GM12878 (cell line): ENCODE data around the gene NR2F6. TPM values are rescaled to one million over a fixed set of nuclear protein-coding genes. Genes with fewer than 3 reads are reported as not detected.
A peak's percentile ranks its signal among the peaks of the same experiment; 100 is the strongest.

Experiments used
- ATF3 ChIP-seq: IDR thresholded peaks from 2 replicates; pipeline ENCODE4 v1.6.1; 2011; ENCODE audit warnings: low read depth, mild to moderate bottlenecking, low read length, moderate library complexity, borderline replicate concordance; ENCODE audit errors: extremely low read depth
- CREB1 ChIP-seq: IDR thresholded peaks from 2 replicates; pipeline ENCODE4 v1.6.1; 2012; ENCODE audit warnings: low read depth, mild to moderate bottlenecking, inconsistent platforms
- CREM ChIP-seq: IDR thresholded peaks from 2 replicates; pipeline ENCODE4 v1.6.1; 2014; ENCODE audit warnings: antibody characterized with exemption, low read depth
- CTCF ChIP-seq, 3 experiments: IDR thresholded peaks in 2 of 3; conservative IDR thresholded peaks in 1 of 3; 2 replicates each; pipeline ENCODE4 v1.5.1; 2011; ENCODE audit warnings: low read depth in 3 of 3, low read length in 3 of 3, mild to moderate bottlenecking in 3 of 3, control low read depth in 2 of 3, moderate library complexity in 2 of 3, inconsistent platforms in 1 of 3, mixed read lengths in 1 of 3; ENCODE audit not compliant: control insufficient read depth in 2 of 3, insufficient read depth in 1 of 3; ENCODE audit errors: extremely low read depth in 1 of 3
- CUX1 ChIP-seq: IDR thresholded peaks from 2 replicates; pipeline ENCODE4 v1.6.1; 2012; ENCODE audit warnings: improper control_type of control experiment, low read depth, low read length; ENCODE audit not compliant: insufficient replicate concordance
- NBN ChIP-seq: fragments of 450-650 bp; IDR thresholded peaks from 2 replicates; pipeline ENCODE4 v1.6.1; 2016
- NR2C2 ChIP-seq: IDR thresholded peaks from 2 replicates; pipeline ENCODE4 v1.6.1; 2011; ENCODE audit warnings: borderline replicate concordance, low read depth; ENCODE audit not compliant: control insufficient read depth, insufficient read length
- RCOR1 ChIP-seq: conservative IDR thresholded peaks from 2 replicates; pipeline ENCODE4 v1.6.1; 2012; ENCODE audit warnings: low read depth, low read length, improper control_type of control experiment
- RFX5 ChIP-seq: IDR thresholded peaks from 2 replicates; pipeline ENCODE4 v1.6.1; 2011; ENCODE audit warnings: low read depth, low read length, improper control_type of control experiment
- SP1 ChIP-seq: IDR thresholded peaks from one replicate; pipeline ENCODE4 v1.6.1; 2011; ENCODE audit warnings: low read depth, low read length
- SUPT20H ChIP-seq: IDR thresholded peaks from 2 replicates; pipeline ENCODE4 v1.6.1; 2011; ENCODE audit warnings: low read depth, mild to moderate bottlenecking, low read length, moderate library complexity, borderline replicate concordance; ENCODE audit not compliant: control insufficient read depth
- YY1 ChIP-seq: IDR thresholded peaks from 2 replicates; pipeline ENCODE4 v1.6.1; 2011; ENCODE audit warnings: low read depth, mild to moderate bottlenecking, low read length
- ZNF274 ChIP-seq: IDR thresholded peaks from one replicate; pipeline ENCODE4 v1.8.0; 2011; ENCODE audit not compliant: insufficient read length, insufficient read depth
- ZNF384 ChIP-seq: IDR thresholded peaks from 2 replicates; pipeline ENCODE4 v1.6.1; 2012; ENCODE audit warnings: low read depth, mild to moderate bottlenecking, low read length, improper control_type of control experiment, borderline replicate concordance
- ZNF592 ChIP-seq: fragments of 450-650 bp; IDR thresholded peaks from 2 replicates; pipeline ENCODE4 v1.6.1; 2017; ENCODE audit warnings: mild to moderate bottlenecking, moderate library complexity
- polyA plus RNA-seq, 11 experiments: library from polyadenylated mRNA; depleted of rRNA in 4 of 11; unstranded in 6 of 11; stranded (reverse) in 5 of 11; fragments of >200 nt; fragmentation: Nextera tagmentation in 4 of 11; fragmentation: Illumina TruSeq in 1 of 11; extraction: Ambion mirVana in 4 of 11; extraction: Trizol in 1 of 11; gene quantifications; 1 replicate in 1 of 11; 2 replicates in 10 of 11; pipeline versions ENCODE4 v1.2.1 to v1.2.3, GENCODE V29; 2011 to 2016; ENCODE audit warnings: inconsistent platforms in 2 of 11, missing spikeins in 2 of 11, low read depth in 1 of 11
- total RNA-seq, 4 experiments: library from RNA; depleted of rRNA in 3 of 4; stranded (reverse); fragments of >200 nt in 3 of 4; fragmentation: Illumina TruSeq in 1 of 4; extraction: Trizol in 1 of 4; gene quantifications; 2 replicates each; pipeline versions ENCODE4 v1.2.1 to v1.2.3, GENCODE V29; 2013 to 2021
- TF ChIP-seq, protein P1 (sequence below): IDR thresholded peaks from 2 replicates; pipeline ENCODE4 v1.6.1; 2011; ENCODE audit warnings: mild to moderate bottlenecking, low read depth, low read length, moderate library complexity; ENCODE audit not compliant: insufficient replicate concordance

NR2F6 gene
- total and polyA plus RNA-seq, 10 of the 15 experiments (the other 5 are each of a cell fraction or from before 2014, with no cell fraction given), result 0.18 to 15.5 (median 6.1) TPM

DNA sequence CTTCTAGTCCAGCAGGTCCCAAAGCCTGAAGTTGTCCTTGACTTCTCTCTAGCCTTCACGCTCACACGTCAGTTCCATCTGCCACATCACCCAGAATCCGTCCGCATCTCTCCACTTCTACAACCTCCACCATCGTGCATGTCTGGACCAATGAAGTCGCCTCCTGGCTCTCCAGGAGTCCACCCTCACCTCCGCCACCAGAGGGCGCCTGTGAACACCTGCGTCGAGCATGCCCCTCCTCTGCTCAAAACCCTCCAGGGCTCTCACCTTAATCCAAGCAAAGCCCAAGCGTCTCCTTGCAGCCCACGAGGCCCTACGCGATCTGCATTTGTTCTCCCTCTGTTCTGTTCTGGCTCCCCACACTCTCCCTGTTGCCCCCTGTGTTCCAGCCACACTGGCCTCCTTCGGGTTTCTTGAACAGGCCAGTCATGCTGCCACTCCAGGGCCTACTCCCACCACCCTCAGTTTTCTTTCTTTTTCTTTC is 15.2 kb upstream of the NR2F6 start (continued):
- TF ChIP-seq CUX1, result no peak
- TF ChIP-seq ZNF384, result no peak
- TF ChIP-seq YY1, result peak; percentile 81
- no peak for TF ChIP-seq NR2C2
- TF ChIP-seq SP1, result peak; percentile 23
- TF ChIP-seq NBN, result peak; percentile 78
- TF ChIP-seq CTCF (IDR thresholded peaks at IDR 0.05 in 2 of 3, conservative IDR thresholded peaks at IDR 0.05 in 1 of 3; ENCODE audit: control insufficient read depth in 2 of 3, extremely low read depth in 1 of 3, insufficient read depth in 1 of 3, low read depth in 3 of 3, low read length in 3 of 3), result peak; percentile 90 to 99 (median 97)
- TF ChIP-seq CREB1, result peak; percentile 60
- TF ChIP-seq ZNF274, result no peak
- TF ChIP-seq, protein P1, sequence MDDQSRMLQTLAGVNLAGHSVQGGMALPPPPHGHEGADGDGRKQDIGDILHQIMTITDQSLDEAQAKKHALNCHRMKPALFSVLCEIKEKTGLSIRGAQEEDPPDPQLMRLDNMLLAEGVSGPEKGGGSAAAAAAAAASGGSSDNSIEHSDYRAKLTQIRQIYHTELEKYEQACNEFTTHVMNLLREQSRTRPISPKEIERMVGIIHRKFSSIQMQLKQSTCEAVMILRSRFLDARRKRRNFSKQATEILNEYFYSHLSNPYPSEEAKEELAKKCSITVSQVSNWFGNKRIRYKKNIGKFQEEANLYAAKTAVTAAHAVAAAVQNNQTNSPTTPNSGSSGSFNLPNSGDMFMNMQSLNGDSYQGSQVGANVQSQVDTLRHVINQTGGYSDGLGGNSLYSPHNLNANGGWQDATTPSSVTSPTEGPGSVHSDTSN, result no peak
- TF ChIP-seq SUPT20H, result no peak
- TF ChIP-seq CREM, result peak; percentile 70
- TF ChIP-seq RFX5, result 0 out of 2 replicates have a peak, but pooled peaks have one; percentile 47
- no peak for TF ChIP-seq RCOR1
- TF ChIP-seq ZNF592, result no peak
- TF ChIP-seq ATF3, result no peak
